HG03196 (cell line): ENCODE data around the gene GHRL.

Source experiments
- ATAC-seq: cut with Tn5 transposase; IDR thresholded peaks from one replicate; pipeline ENCODE4 v1.9.1; 2021; ENCODE audit not compliant: unreplicated experiment

Gene GHRL

GRCh38 chr3:10328460-10329071 lies 35.8 kb upstream of the GHRL start:
- ATAC-seq = no peak

- ATAC-seq = no peak
These were observed 34.8 kb upstream of the GHRL start for GRCh38 chr3:10327592-10327991.

- ATAC-seq = no peak
These were observed 29.6 kb upstream of the GHRL start for GRCh38 chr3:10322352-10322710.

- no peak for ATAC-seq
These were observed 29.0 kb upstream of the GHRL start for GRCh38 chr3:10321630-10322351.

- ATAC-seq = no peak
These were observed 27.6 kb upstream of the GHRL start for GRCh38 chr3:10320320-10320677.

- no peak for ATAC-seq
These were observed 27.1 kb upstream of the GHRL start for GRCh38 chr3:10319804-10320203.

- no peak for ATAC-seq
These were observed 26.5 kb upstream of the GHRL start for GRCh38 chr3:10319251-10319650.

GRCh38 chr3:10317961-10318350 lies 25.2 kb upstream of the GHRL start:
- ATAC-seq = no peak

- no peak for ATAC-seq
These were observed 24.7 kb upstream of the GHRL start for GRCh38 chr3:10317311-10317960.

GRCh38 chr3:10315771-10316344 lies 23.1 kb upstream of the GHRL start:
- no peak for ATAC-seq

GRCh38 chr3:10315101-10315500 lies 22.4 kb upstream of the GHRL start:
- no peak for ATAC-seq

GRCh38 chr3:10312861-10313260 lies 20.1 kb upstream of the GHRL start:
- no peak for ATAC-seq

- ATAC-seq = no peak
These were observed 19.6 kb upstream of the GHRL start for GRCh38 chr3:10312391-10312790.

- no peak for ATAC-seq
These were observed 19.0 kb upstream of the GHRL start for GRCh38 chr3:10311710-10312109.

- no peak for ATAC-seq
These were observed 17.8 kb upstream of the GHRL start for GRCh38 chr3:10310578-10310977.

GRCh38 chr3:10309736-10310135 lies 17.0 kb upstream of the GHRL start:
- no peak for ATAC-seq

- ATAC-seq = no peak
These were observed 15.9 kb upstream of the GHRL start for GRCh38 chr3:10308678-10309077.

GRCh38 chr3:10306156-10306555 lies 13.4 kb upstream of the GHRL start:
- ATAC-seq = no peak

GRCh38 chr3:10305331-10305902 lies 12.7 kb upstream of the GHRL start:
- no peak for ATAC-seq

- ATAC-seq = no peak
These were observed 12.2 kb upstream of the GHRL start for GRCh38 chr3:10304905-10305304.

GRCh38 chr3:10303785-10304184 lies 11.0 kb upstream of the GHRL start:
- ATAC-seq = no peak

- ATAC-seq = no peak
These were observed 10.4 kb upstream of the GHRL start for GRCh38 chr3:10303105-10303504.
